CD4-positive, alpha-beta T cell (primary cell): ENCODE results near the gene TTC12. TPM values are rescaled to one million over a fixed set of nuclear protein-coding genes. Genes with fewer than 3 reads are reported as not detected.
"Not testable (repeated sequence)": the region's sequence is repeated elsewhere in the genome, so short reads cannot be mapped to it uniquely, and the experiment has no call there.

Experiments used
- ATAC-seq: fragments of 200-7000 bp; cut with Tn5 transposase; one replicate; pipeline ENCODE4 v1.10.0; 2022; ENCODE audit warnings: mild to moderate bottlenecking; ENCODE audit not compliant: poor library complexity
- CTCF ChIA-PET: fragments of 350-600 bp; sonication (Branson Sonifier 250); formaldehyde crosslinking; loops from one replicate; lab custom pipeline; 2021; ENCODE audit warnings: antibody characterized with exemption, inconsistent platforms; lab: Charles Lee
- POLR2A ChIA-PET: fragments of 350-600 bp; sonication (Branson Sonifier 250); formaldehyde crosslinking; loops from one replicate; lab custom pipeline; 2021; ENCODE audit warnings: antibody characterized with exemption, inconsistent platforms; lab: Charles Lee
- DNase-seq, 14 experiments: peaks; one replicate each; pipeline ENCODE4 v3.0.0-alpha.2; 2013 to 2020; ENCODE audit warnings: mixed read lengths in 2 of 14
- H3K27ac ChIP-seq, 2 donors: one replicate each; pipeline versions ENCODE4 v1.5.1 to v1.7.0; 2013; ENCODE audit warnings: low read length in 2 of 2, low read depth in 1 of 2, mild to moderate bottlenecking in 1 of 2
- H3K27me3 ChIP-seq, 2 experiments: 1 replicate in 1 of 2; 2 replicates in 1 of 2; pipeline versions ENCODE4 v1.6.1 to v1.7.0; 2013; ENCODE audit warnings: low read length in 2 of 2, control low read depth in 1 of 2, mild to moderate bottlenecking in 1 of 2, moderate library complexity in 1 of 2; ENCODE audit not compliant: insufficient read depth in 2 of 2, control insufficient read depth in 1 of 2
- H3K36me3 ChIP-seq: one replicate; pipeline ENCODE4 v1.6.1; 2013; ENCODE audit warnings: low read length, control low read depth; ENCODE audit not compliant: insufficient read depth
- H3K4me1 ChIP-seq: one replicate; pipeline ENCODE4 v1.6.1; 2013; ENCODE audit warnings: low read length, control low read depth; ENCODE audit not compliant: insufficient read depth
- H3K4me3 ChIP-seq: one replicate; pipeline ENCODE4 v1.5.1; 2013; ENCODE audit warnings: mild to moderate bottlenecking, low read length, moderate library complexity
- H3K9me3 ChIP-seq, 2 experiments: 1 replicate in 1 of 2; 2 replicates in 1 of 2; pipeline versions ENCODE4 v1.6.1 to v1.7.0; 2013; ENCODE audit warnings: low read length in 2 of 2, mild to moderate bottlenecking in 2 of 2, control low read depth in 1 of 2, moderate library complexity in 1 of 2; ENCODE audit not compliant: control insufficient read depth in 1 of 2, insufficient read depth in 1 of 2
- H3K27ac Mint-ChIP-seq: one replicate; pipeline ENCODE4 v1.8.0; 2020; ENCODE audit warnings: mixed read lengths
- H3K27me3 Mint-ChIP-seq: one replicate; pipeline ENCODE4 v1.8.0; 2021; ENCODE audit warnings: mixed read lengths
- H3K36me3 Mint-ChIP-seq: one replicate; pipeline ENCODE4 v1.8.0; 2021; ENCODE audit warnings: low read depth, mixed read lengths
- H3K4me1 Mint-ChIP-seq: one replicate; pipeline ENCODE4 v1.8.0; 2021; ENCODE audit warnings: low read depth, mixed read lengths
- H3K4me3 Mint-ChIP-seq: one replicate; pipeline ENCODE4 v1.8.0; 2020; ENCODE audit warnings: mild to moderate bottlenecking, mixed read lengths
- H3K9me3 Mint-ChIP-seq: one replicate; pipeline ENCODE4 v1.8.0; 2020; ENCODE audit warnings: mixed read lengths
- CTCF ChIP-seq: fragments of 200-600 bp; IDR thresholded peaks from one replicate; pipeline ENCODE4 v1.8.0; 2022; ENCODE audit warnings: antibody characterized with exemption, mild to moderate bottlenecking
- intact Hi-C, 2 experiments: fragments of 100-400 bp; cut with DNase I in 1 of 2; cut with micrococcal nuclease in 1 of 2; formaldehyde crosslinking; loops; one replicate each; pipeline versions ENCODE4 v1.15.1 to v1.9.0; 2023 to 2025; cut with DNase I, micrococcal nuclease
- total RNA-seq, 174 experiments: library from RNA in 2 of 174; stranded (reverse) in 2 of 174; gene quantifications; one replicate each; pipeline ENCODE4 v1.2.3 and lab custom pipeline; 2021 to 2026

Gene TTC12
- total RNA-seq, 2 experiments from 2014 or later: 26.5 to 34.5 TPM

DNA sequence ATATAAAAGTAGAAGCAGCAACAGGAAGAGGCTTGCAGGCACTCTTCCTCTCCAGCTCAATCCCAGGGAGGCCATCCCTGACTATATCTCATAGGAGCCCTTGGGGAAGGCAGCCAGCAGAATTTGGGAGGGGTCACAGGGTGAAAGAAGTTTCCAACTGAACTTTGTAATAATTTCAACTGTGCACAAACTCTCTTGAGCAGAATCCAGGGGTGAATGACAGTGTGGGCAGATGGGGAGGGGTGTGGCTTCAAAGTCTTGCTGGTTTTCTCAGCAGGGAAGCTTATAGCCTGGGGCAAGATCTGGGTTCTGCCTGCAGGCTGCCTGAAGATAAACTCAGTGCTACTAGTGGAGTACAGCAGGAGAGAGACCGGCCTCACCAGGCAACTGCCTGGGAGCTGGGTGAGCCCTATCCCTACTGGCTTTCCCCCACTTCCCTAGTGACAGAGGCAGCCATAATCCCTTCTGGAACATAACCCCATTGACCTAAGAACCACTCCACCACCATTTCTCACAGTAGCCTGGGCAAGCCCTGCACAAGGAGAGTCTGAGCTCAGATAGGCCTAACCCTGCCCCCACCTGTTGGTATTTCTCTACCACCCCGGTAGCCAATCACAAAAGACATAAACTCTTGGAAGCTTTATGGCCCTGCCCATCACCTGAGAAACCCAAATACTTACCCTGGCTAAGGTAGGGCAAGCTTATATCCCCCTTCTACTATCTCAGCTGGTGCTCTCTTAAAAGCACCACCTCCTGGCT, 17.8 kb upstream of the TTC12 start:
- Mint-ChIP-seq H3K9me3 (no peaks in the 10 kb centered on the region), H3K27me3 (peaks cover 61% of the 10 kb centered on the region), H3K36me3 (no peaks in the 10 kb centered on the region), H3K27ac (no peak overlapping the region), H3K4me3 (no peak overlapping the region), H3K4me1 (no peaks in the 10 kb centered on the region)
- no peak overlapping the region for H3K27ac ChIP-seq
- H3K4me1 ChIP-seq: no peaks in the 10 kb centered on the region
- no peaks in the 10 kb centered on the region for H3K9me3 ChIP-seq
- intact Hi-C loops: no loop called here
- ChIA-PET CTCF (no interaction called here), POLR2A (no interaction called here)
- no peaks in the 10 kb centered on the region for H3K36me3 ChIP-seq
- no peak for TF ChIP-seq CTCF
- no peak overlapping the region for H3K4me3 ChIP-seq
- peaks cover 5% of the 10 kb centered on the region in 2 experiments for H3K27me3 ChIP-seq
- ATAC-seq (no peak), DNase-seq (no peak)

- H3K4me1 Mint-ChIP-seq, ATAC-seq, H3K4me3 Mint-ChIP-seq, H3K27me3 ChIP-seq, intact Hi-C loops, H3K9me3 Mint-ChIP-seq, POLR2A ChIA-PET, H3K36me3 ChIP-seq, H3K27ac ChIP-seq, H3K36me3 Mint-ChIP-seq, H3K27ac Mint-ChIP-seq, H3K9me3 ChIP-seq, H3K4me3 ChIP-seq, DNase-seq, H3K4me1 ChIP-seq: not testable (repeated sequence)
- H3K27me3 Mint-ChIP-seq: peaks cover 55% of the 10 kb centered on the region
- CTCF ChIA-PET: interaction anchor here (0.9 kb wide), 1 partner anchor 9 kb away, joined by 3 read pairs; no protein-coding TSS in a partner anchor
These were observed 15.9 kb upstream of the TTC12 start for GRCh38 chr11:113298496-113298895.

- ATAC-seq (no peak), DNase-seq (no peak)
- no peaks in the 10 kb centered on the region for H3K9me3 ChIP-seq
- no peak overlapping the region for H3K27ac Mint-ChIP-seq
- no peak for TF ChIP-seq CTCF
- H3K27me3 ChIP-seq: no peaks in the 10 kb centered on the region
- H3K27me3 Mint-ChIP-seq: peaks cover 10% of the 10 kb centered on the region
- H3K4me3 ChIP-seq: no peak overlapping the region
- no peak overlapping the region for H3K27ac ChIP-seq
- CTCF ChIA-PET: no interaction called here
- no peaks in the 10 kb centered on the region for H3K4me1 Mint-ChIP-seq
- H3K4me3 Mint-ChIP-seq: no peak overlapping the region
- POLR2A ChIA-PET: no interaction called here
- no peaks in the 10 kb centered on the region for H3K36me3 ChIP-seq
- intact Hi-C loops: loop anchor here (1.0 to 5.0 kb wide), 6 partner anchors 227 to 958 kb away; no protein-coding TSS in a partner anchor
- no peaks in the 10 kb centered on the region for H3K36me3 Mint-ChIP-seq
- no peaks in the 10 kb centered on the region for H3K4me1 ChIP-seq
- H3K9me3 Mint-ChIP-seq: no peaks in the 10 kb centered on the region
These were observed 9.5 kb upstream of the TTC12 start for GRCh38 chr11:113304916-113305315.
